Stimulated activated CD8-positive, alpha-beta memory T cell treated with anti-CD3 and anti-CD28 coated beads, Interleukin-15, amount 100 ng/mL, for 1 hour (primary cell): Measurements from ENCODE around the gene DGKH.
"Not testable (repeated sequence)": the region's sequence is repeated elsewhere in the genome, so short reads cannot be mapped to it uniquely, and the experiment has no call there.

Experiments used
- DNase-seq: peaks from one replicate; pipeline ENCODE4 v3.0.0-alpha.2; 2020; ENCODE audit warnings: low read depth

The DGKH gene

GRCh38 chr13:42163338-42163737 is 114.9 kb downstream of the DGKH start:
- DNase-seq, result not testable (repeated sequence)

DNA sequence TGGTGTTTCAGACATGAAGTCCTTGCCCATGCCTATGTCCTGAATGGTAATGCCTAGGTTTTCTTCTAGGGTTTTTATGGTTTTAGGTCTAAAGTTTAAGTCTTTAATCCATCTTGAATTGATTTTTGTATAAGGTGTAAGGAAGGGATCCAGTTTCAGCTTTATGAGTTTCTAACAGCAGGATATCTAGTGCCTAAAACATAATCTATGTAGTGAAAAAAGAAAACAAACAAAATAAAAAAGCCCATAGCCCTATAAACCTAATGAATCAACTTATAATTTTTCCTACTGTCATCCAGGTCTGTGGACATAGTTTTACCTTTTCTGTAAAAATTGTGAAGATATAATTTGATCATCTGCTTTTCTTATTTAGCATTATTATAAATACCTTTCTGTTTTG is 115.5 kb downstream of the DGKH start:
- DNase-seq, result not testable (repeated sequence)

DNA sequence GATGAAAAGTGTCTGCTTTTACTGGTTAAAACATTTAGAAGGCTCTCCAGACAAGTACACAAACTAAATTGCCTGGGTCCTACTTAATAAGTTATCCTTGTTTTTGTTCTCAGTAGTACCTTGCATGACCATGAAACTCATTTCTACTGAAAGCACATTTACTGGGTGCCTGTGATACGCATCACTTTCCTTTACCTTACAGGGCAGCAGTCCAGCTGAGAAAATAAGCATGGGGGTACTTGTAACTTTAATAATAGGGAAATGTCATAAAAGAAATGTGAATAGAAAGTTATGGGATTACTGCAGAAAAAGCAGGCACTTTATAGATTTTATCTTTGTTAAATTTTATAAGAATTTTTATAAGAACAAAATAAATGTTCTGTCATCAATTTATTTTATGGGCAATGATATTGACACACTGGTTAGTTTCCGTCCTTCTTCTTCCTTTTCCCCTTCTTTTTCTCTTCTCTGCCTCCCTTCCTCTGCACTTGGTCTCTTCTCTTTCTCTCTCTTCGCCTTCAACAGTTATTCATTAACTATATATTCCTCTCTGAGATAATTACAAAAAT is 116.2 kb downstream of the DGKH start:
- no peak for DNase-seq

GRCh38 chr13:42168496-42168895 is 120.0 kb downstream of the DGKH start:
- DNase-seq, result no peak

- no peak for DNase-seq
These were observed 121.6 kb downstream of the DGKH start for GRCh38 chr13:42170029-42170428.

- DNase-seq, result no peak
These were observed 125.4 kb downstream of the DGKH start for GRCh38 chr13:42173789-42174343.

DNA sequence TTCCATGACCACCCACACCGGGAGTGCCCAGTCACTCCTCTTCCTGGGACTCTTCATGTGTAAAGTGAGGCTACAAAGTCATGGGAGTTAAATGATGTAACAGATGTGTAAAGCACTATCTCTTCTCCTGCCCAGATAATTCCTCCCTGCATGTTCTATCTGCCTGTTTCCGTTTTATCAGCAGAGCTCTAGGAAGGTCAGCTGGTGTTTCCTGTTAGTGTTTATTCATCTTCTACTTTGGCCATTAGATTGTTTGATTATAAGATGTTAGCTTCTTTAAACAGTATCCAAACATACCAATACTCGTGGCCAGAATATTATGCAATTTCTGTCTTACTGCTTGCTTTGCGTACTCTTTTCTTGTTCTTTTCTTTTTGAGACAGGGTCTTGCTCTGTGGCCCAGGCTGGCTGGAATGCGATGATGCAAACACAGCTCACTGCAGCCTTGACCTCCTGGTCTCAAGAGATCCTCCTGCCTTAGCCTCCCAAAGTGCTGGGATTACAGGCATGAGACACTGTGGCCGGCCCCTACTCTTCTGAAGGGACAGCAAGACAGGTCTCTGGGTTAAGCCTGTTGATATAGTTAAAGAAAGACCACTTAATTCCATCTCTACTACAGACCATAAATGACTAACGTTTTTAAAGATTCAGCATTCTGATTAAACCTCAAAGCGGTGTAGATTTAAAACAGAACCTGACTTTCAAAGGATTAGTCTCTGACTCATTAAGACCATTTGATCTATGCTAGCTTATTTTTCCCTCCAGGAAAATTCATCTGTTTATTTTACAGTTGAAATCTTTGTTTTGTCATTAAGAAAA is 126.1 kb downstream of the DGKH start:
- DNase-seq, result no peak

DNA sequence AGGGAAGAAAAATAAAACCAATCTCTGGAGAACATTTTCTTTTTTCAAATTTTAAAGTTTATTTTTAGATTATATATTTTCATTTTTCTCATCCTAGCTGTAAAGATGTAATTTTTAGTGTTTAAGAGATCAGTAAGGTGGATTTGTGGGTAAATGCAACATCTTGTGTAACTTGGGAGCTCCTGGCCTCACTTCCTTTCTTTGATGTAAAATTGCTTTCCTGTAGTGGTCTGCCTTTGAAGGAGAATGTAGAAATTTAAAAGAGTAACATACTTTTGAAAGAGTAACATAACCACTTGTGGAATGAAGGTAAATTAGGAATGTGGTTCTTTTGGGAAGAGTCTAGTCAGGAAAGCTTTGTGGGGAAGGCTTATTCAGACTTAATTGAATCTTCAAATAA is 127.8 kb downstream of the DGKH start:
- DNase-seq, result no peak

- DNase-seq, result no peak
These were observed 128.7 kb downstream of the DGKH start for GRCh38 chr13:42177189-42177588.

- no peak for DNase-seq
These were observed 133.0 kb downstream of the DGKH start for GRCh38 chr13:42181381-42181953.

- no peak for DNase-seq
These were observed 140.6 kb downstream of the DGKH start for GRCh38 chr13:42189061-42189460.

DNA sequence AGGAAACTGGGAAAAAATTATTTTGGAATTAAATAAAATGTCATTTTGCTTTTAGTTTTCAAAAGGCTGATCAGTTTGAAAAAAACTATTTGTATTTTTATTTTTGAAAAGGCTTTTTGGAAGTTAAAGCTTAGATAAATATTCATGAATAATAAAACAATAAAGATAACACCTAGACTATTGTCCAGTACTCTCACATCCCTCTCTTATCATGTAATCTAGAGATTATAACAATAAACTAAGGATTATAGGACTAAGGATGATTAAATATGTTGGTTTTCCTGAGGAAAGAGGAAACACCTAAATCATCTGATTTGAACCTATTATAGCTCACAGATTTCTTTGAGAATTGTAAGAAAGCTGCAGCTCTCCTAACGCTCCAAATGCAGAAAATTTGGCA is 142.1 kb downstream of the DGKH start:
- DNase-seq, result no peak

DNA sequence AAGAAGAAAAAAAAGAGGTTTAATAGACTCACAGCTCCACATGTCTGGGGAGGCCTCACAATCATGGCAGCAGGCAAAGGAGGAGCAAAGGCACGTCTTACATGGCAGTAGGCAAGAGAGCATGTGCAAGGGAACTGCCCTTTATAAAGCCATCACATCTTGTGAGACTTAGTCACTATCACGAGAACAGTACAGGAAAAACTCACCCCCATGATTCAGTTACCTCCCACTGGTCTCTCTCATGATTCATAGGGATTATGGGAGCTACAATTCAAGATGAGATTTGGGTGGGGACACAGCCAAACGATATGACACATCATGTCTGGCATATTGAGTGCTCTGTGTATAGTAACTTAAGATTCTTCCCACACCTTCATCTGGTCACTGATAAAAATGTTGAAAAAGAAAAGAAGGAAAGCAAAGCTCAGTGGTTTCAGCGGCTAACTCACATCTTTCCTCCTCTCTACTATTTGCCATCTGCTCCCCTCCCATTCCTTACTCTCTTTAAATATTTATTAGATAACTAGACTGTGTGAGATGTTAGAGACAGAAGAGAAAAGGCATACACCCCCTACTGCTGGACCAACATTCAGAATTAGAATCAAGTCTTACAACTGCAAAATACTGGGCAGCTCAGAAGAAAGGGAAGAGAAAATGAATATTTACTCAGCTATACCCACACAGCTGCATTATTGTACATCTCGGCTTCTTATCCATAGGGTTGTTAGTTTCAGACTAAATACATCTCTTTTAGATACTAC is 163.4 kb downstream of the DGKH start:
- DNase-seq, result no peak

DNA sequence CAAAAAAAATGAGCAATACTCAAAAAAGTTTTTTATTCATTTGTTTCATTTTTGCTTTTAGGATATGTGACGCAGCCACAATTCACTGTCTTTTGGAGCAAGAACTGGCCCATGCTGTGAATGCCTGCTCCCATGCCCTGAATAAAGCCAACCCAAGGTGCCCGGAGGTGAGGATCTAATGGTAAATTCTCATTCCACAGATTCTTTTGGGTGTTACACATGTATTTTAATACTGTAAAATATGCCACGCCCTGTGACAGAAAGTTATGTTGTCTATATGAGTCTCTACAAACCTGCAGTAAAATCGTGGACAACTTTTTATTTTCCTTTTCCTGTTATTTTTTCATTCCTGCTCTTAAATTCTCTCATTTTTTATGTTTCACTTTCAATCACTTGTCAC is 166.0 kb downstream of the DGKH start:
- no peak for DNase-seq

- no peak for DNase-seq
These were observed 167.4 kb downstream of the DGKH start for GRCh38 chr13:42215578-42216421.

- no peak for DNase-seq
These were observed 167.9 kb downstream of the DGKH start for GRCh38 chr13:42216422-42216735.

DNA sequence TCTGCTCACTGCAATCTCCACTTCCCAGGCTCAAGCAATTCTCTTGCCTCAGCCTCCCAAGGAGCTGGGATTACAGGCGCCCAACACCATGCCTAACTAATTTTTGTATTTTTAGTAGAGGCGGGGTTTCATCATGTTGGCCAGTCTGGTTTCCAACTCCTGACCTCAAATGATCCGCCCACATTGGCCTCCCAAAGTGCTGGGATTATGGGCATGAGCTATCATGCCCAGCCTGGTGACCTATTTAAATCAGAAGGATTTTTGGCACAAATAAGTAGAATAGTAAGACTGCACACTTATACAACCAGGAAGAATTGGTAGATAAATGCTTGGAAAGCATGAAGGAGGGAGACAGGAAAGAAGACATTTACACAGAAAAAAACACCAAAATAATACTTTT is 170.1 kb downstream of the DGKH start:
- DNase-seq, result no peak

- no peak for DNase-seq
These were observed 170.6 kb downstream of the DGKH start for GRCh38 chr13:42219051-42219450.

DNA sequence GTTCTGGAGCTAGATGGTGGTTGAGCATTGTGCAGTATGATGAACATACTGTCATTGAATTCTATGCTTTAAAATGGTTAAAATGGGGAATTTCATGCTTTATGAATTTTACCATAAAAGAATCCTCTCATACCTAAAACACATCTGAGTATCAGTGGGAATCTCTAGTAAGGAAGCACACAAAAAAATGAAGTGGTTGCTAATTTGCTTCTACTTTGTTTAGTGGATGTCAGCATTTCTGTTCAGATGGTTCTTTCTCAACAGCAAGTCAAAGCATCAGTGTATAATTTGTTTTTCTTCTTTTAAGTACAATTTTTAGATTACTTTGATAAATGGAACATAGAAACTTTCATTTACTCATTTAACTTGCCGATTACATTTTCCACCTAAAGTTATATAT is 171.4 kb downstream of the DGKH start:
- DNase-seq, result no peak

DNA sequence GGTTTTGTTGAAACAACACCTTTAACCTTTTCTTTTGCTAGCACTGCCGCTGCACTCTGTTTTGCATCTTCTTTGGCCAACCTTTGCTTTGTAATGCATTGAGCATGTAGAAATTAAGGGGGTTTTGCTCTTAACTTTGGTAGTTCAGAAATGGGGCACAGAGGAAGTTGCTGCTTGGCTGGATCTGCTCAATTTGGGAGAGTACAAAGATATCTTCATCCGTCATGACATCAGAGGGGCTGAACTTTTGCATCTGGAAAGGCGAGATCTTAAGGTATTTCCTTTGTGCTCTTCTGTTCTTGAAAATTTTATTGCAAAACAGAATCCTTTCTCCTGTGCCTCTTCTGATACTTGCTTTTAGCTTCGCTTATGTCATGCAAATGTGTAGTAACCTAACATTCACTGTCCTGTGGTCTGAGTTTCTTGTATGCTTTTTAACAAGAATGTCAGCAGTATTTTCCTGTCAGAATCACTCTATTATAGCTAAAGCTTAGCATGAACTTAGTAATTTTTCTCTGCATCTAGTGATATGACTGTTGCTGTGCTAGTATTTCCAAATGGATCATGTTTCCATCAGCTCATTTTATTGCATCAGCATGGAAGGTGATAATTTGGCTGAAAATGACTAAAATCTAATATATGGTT is 172.8 kb downstream of the DGKH start:
- DNase-seq, result no peak

GRCh38 chr13:42223681-42224080 is 175.2 kb downstream of the DGKH start:
- no peak for DNase-seq
